IMR-90 (cell line): Measurements from ENCODE around the gene VPS41. TPM values are rescaled to one million over a fixed set of nuclear protein-coding genes. Genes with fewer than 3 reads are reported as not detected.

Experiments used
- ATAC-seq: fragments of 200-7000 bp; cut with Tn5 transposase; 2 replicates; pipeline ENCODE4 v1.9.1; 2020; ENCODE audit warnings: low read depth, mild to moderate bottlenecking, moderate library complexity
- BruUV-seq: library from RNA; stranded (reverse); fragments of 400-500 nt; replicated peaks from 2 replicates; lab custom pipeline; 2021; lab: Mats Ljungman, UMichigan
- CTCF ChIA-PET: fragments of 300-600 bp; formaldehyde crosslinking; extraction: SDS; loops from one replicate; lab custom pipeline; 2021; ENCODE audit warnings: antibody characterized with exemption; lab: Yijun Ruan, JAX
- POLR2A ChIA-PET: fragments of 300-600 bp; sonication (Branson Sonifier 250); formaldehyde crosslinking; loops from one replicate; lab custom pipeline; 2022; ENCODE audit warnings: antibody characterized with exemption; ENCODE audit not compliant: unreplicated experiment; lab: Charles Lee
- DNase-seq: peaks from one replicate; pipeline ENCODE4 v3.0.0; 2013
- H2AFZ ChIP-seq: replicated peaks from 2 replicates; pipeline ENCODE3; 2013; ENCODE audit warnings: low read length, mild to moderate bottlenecking; ENCODE audit not compliant: poor library complexity
- H2AK5ac ChIP-seq: 2 replicates; pipeline ENCODE4 v1.6.1; 2013; ENCODE audit warnings: low read depth, low read length, inconsistent platforms
- H2AK9ac ChIP-seq: replicated peaks from 2 replicates; pipeline ENCODE3; 2013; ENCODE audit warnings: mild to moderate bottlenecking, low read depth, low read length, moderate library complexity; ENCODE audit not compliant: poor library complexity
- H2BK120ac ChIP-seq: 2 replicates; pipeline ENCODE4 v1.6.1; 2013; ENCODE audit warnings: low read depth, low read length, inconsistent platforms
- H2BK15ac ChIP-seq: 3 replicates; pipeline ENCODE4 v1.6.1; 2013; ENCODE audit warnings: low read depth, low read length, inconsistent platforms
- H2BK20ac ChIP-seq: 2 replicates; pipeline ENCODE4 v1.6.1; 2013; ENCODE audit warnings: low read depth, mild to moderate bottlenecking, inconsistent platforms, low read length, moderate library complexity
- H2BK5ac ChIP-seq: 2 replicates; pipeline ENCODE4 v1.6.1; 2013; ENCODE audit warnings: mild to moderate bottlenecking, low read depth, low read length, inconsistent platforms; ENCODE audit not compliant: poor library complexity, severe bottlenecking
- H3K14ac ChIP-seq: replicated peaks from 2 replicates; pipeline ENCODE4 v1.6.1; 2013; ENCODE audit warnings: low read depth, low read length, inconsistent platforms
- H3K18ac ChIP-seq: 2 replicates; pipeline ENCODE4 v1.6.1; 2013; ENCODE audit warnings: low read depth, low read length, control low read depth
- H3K23ac ChIP-seq: 2 replicates; pipeline ENCODE4 v1.6.1; 2013; ENCODE audit warnings: low read depth, low read length, inconsistent platforms
- H3K27ac ChIP-seq: 2 replicates; pipeline ENCODE4 v1.5.1; 2013; ENCODE audit warnings: mild to moderate bottlenecking, control low read depth, low read length; ENCODE audit not compliant: insufficient read depth
- H3K27me3 ChIP-seq: 2 replicates; pipeline ENCODE4 v1.6.1; 2013; ENCODE audit warnings: low read length; ENCODE audit not compliant: control insufficient read depth, insufficient read depth
- H3K36me3 ChIP-seq: 2 replicates; pipeline ENCODE4 v1.6.1; 2013; ENCODE audit warnings: low read length, mixed read lengths; ENCODE audit not compliant: control insufficient read depth, insufficient read depth
- H3K4ac ChIP-seq: 2 replicates; pipeline ENCODE4 v1.6.1; 2013; ENCODE audit warnings: low read depth, low read length, inconsistent platforms
- H3K4me1 ChIP-seq: 2 replicates; pipeline ENCODE4 v1.6.1; 2013; ENCODE audit warnings: low read length, mixed read lengths; ENCODE audit not compliant: control insufficient read depth, insufficient read depth
- H3K4me2 ChIP-seq: 2 replicates; pipeline ENCODE4 v1.6.1; 2013; ENCODE audit warnings: low read depth, mild to moderate bottlenecking, control low read depth, low read length, moderate library complexity
- H3K4me3 ChIP-seq: 2 replicates; pipeline ENCODE4 v1.5.1; 2013; ENCODE audit warnings: low read depth, mild to moderate bottlenecking, control low read depth, low read length, moderate library complexity; ENCODE audit not compliant: insufficient read depth
- H3K56ac ChIP-seq: 2 replicates; pipeline ENCODE4 v1.6.1; 2013; ENCODE audit warnings: low read length, inconsistent platforms; ENCODE audit not compliant: insufficient read depth; ENCODE audit errors: extremely low read depth
- H3K79me1 ChIP-seq, 2 experiments: 2 replicates each; pipeline ENCODE4 v1.6.1; 2013; ENCODE audit warnings: low read length in 2 of 2, inconsistent platforms in 1 of 2, low read depth in 1 of 2
- H3K9ac ChIP-seq: 2 replicates; pipeline ENCODE4 v1.6.1; 2013; ENCODE audit warnings: low read depth, low read length, control low read depth
- H3K9me1 ChIP-seq: 2 replicates; pipeline ENCODE4 v1.6.1; 2013; ENCODE audit warnings: low read length, inconsistent platforms; ENCODE audit not compliant: insufficient read depth
- H3K9me3 ChIP-seq: 2 replicates; pipeline ENCODE4 v1.6.1; 2013; ENCODE audit warnings: low read length; ENCODE audit not compliant: control insufficient read depth, insufficient read depth
- H4K20me1 ChIP-seq: 2 replicates; pipeline ENCODE4 v1.6.1; 2013; ENCODE audit warnings: low read length, inconsistent platforms; ENCODE audit not compliant: insufficient read depth
- H4K5ac ChIP-seq: 2 replicates; pipeline ENCODE4 v1.6.1; 2013; ENCODE audit warnings: mild to moderate bottlenecking, low read depth, low read length, control low read depth
- H4K8ac ChIP-seq, 2 experiments: 2 replicates each; pipeline ENCODE4 v1.6.1; 2013; ENCODE audit warnings: low read depth in 2 of 2, low read length in 2 of 2, control low read depth in 1 of 2, inconsistent platforms in 1 of 2
- H4K91ac ChIP-seq: 2 replicates; pipeline ENCODE4 v1.6.1; 2013; ENCODE audit warnings: low read depth, low read length, inconsistent platforms; ENCODE audit not compliant: insufficient read depth
- BHLHE40 ChIP-seq: fragments of 150-350 bp; IDR thresholded peaks from 2 replicates; pipeline ENCODE4 v1.6.1; 2016; ENCODE audit warnings: mild to moderate bottlenecking, low read depth, low read length
- CEBPB ChIP-seq: IDR thresholded peaks from 2 replicates; pipeline ENCODE4 v1.6.1; 2012; ENCODE audit warnings: low read depth, low read length, improper control_type of control experiment
- CTCF ChIP-seq: conservative IDR thresholded peaks from 2 replicates; pipeline ENCODE4 v1.5.1; 2012; ENCODE audit warnings: mild to moderate bottlenecking, low read depth, low read length, improper control_type of control experiment
- FOS ChIP-seq: fragments of 150-350 bp; IDR thresholded peaks from 2 replicates; pipeline ENCODE4 v1.6.1; 2016; ENCODE audit warnings: low read depth, low read length
- MXI1 ChIP-seq: IDR thresholded peaks from 2 replicates; pipeline ENCODE4 v1.6.1; 2012; ENCODE audit warnings: low read depth, mild to moderate bottlenecking, low read length, moderate library complexity, borderline replicate concordance
- POLR2A ChIP-seq: IDR thresholded peaks from 2 replicates; pipeline ENCODE4 v1.6.1; 2012; ENCODE audit warnings: mild to moderate bottlenecking, low read depth, low read length
- RAD21 ChIP-seq: IDR thresholded peaks from 2 replicates; pipeline ENCODE4 v1.6.1; 2012; ENCODE audit warnings: low read length, improper control_type of control experiment
- WGBS, 2 experiments: methylation state at CpG; one replicate each; pipeline versions ENCODE4 v1.1.5 to v1.1.7; 2013; ENCODE audit warnings: missing lambda C conversion rate in 2 of 2; ENCODE audit not compliant: insufficient read length in 1 of 2; ENCODE audit errors: extremely low coverage in 2 of 2; 5-methylcytosine and 5-hydroxymethylcytosine counted together
- dilution Hi-C: fragments of 300-500 bp; cut with HindIII; formaldehyde crosslinking; loops from one replicate; pipeline ENCODE4 v1.14.3; 2018; ENCODE audit warnings: low sequenced_read_pairs; ENCODE audit not compliant: unreplicated experiment
- in situ Hi-C: fragments of 300-500 bp; cut with MboI; formaldehyde crosslinking; loops from 3 replicates; pipeline ENCODE4 v1.14.3; 2019; ENCODE audit warnings: low sequenced_read_pairs, inconsistent platforms, mixed read lengths
- intact Hi-C: fragments of 100-400 bp; cut with micrococcal nuclease; formaldehyde crosslinking; loops from 2 replicates; pipeline ENCODE4 v1.10.0; 2022
- polyA plus RNA-seq, 3 experiments: library from polyadenylated mRNA; depleted of rRNA; stranded (reverse); fragments of >200 nt; gene quantifications; 2 replicates each; pipeline ENCODE4 v1.2.3, GENCODE V29; 2012; ENCODE audit warnings: low replicate concordance in 1 of 3
- total RNA-seq: library from RNA; depleted of rRNA; stranded (reverse); fragments of >200 nt; gene quantifications from 2 replicates; pipeline ENCODE4 v1.2.3, GENCODE V29; 2012

The VPS41 gene
- total and polyA plus RNA-seq, 2 of the 4 experiments (the other 2 are of a cell fraction): 16.0 to 28.0 TPM

DNA sequence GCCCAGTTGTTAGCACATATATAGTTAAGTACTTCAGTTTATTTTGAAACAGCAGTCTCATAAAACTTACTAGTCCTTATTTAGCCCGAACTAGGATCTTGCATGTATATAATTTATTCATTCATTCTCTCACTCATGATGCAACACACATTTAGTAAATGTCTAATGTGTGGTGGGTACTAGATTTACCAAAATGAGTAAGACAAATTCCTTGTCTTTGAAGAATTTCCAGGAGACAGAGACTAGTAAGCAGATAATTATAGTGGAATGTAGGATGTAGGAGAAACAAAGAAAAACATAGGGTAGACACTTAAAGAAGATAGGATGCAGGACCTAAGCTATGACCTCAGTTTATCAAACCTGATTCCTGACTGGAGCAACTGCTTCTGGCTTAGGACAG lies 157.6 kb downstream of the VPS41 start:
- Histone ChIP-seq H3K9me1 (no peaks in the 10 kb centered on the region), H2BK15ac (no peak overlapping the region), H3K23ac (no peak overlapping the region), H3K4me3 (no peak overlapping the region), H3K4ac (no peak overlapping the region), H3K4me1 (no peaks in the 10 kb centered on the region), H2AK9ac (no peak overlapping the region), H4K20me1 (no peaks in the 10 kb centered on the region), H3K14ac (no peak overlapping the region), H3K9ac (no peak overlapping the region), H3K9me3 (no peaks in the 10 kb centered on the region), H2BK5ac (no peak overlapping the region), H3K27me3 (no peaks in the 10 kb centered on the region), H3K56ac (no peak overlapping the region), H3K4me2 (no peak overlapping the region), H2AK5ac (no peak overlapping the region), H4K8ac (no peak overlapping the region), H3K27ac (no peak overlapping the region), H2AFZ (no peak overlapping the region), H3K36me3 (peaks cover 8% of the 10 kb centered on the region), H4K5ac (no peak overlapping the region), H4K91ac (no peak overlapping the region), H3K18ac (no peak overlapping the region), H2BK20ac (no peak overlapping the region), H2BK120ac (no peak overlapping the region), H3K79me1 (no peaks in the 10 kb centered on the region)
- TF ChIP-seq CEBPB: peak; percentile 46; the same call in 1 of the 2 replicates
- no peak for TF ChIP-seq POLR2A
- no peak for TF ChIP-seq MXI1
- TF ChIP-seq BHLHE40: no peak
- TF ChIP-seq FOS: no peak
- TF ChIP-seq CTCF: no peak
- TF ChIP-seq RAD21: no peak
- ATAC-seq (peak; percentile 45), DNase-seq (peak; percentile 10)
- in situ Hi-C loops: no loop called here
- intact Hi-C loops: no loop called here
- dilution Hi-C loops: no loop called here
- no TSS peak for BruUV-seq
- CTCF ChIA-PET: interaction anchor here (0.8 kb wide), 1 partner anchor 16 kb away, joined by 3 read pairs; no protein-coding TSS in a partner anchor
- no CpG with 5 or more reads among the region's 1 CpG for WGBS, 2 experiments
- POLR2A ChIA-PET: no interaction called here
